ENCODE data around the gene MVB12B. TPM values are rescaled to one million over a fixed set of nuclear protein-coding genes. Genes with fewer than 3 reads are reported as not detected.

The MVB12B gene
- total RNA-seq, 1 experiment from 2014 or later = 5.8 TPM

DNA sequence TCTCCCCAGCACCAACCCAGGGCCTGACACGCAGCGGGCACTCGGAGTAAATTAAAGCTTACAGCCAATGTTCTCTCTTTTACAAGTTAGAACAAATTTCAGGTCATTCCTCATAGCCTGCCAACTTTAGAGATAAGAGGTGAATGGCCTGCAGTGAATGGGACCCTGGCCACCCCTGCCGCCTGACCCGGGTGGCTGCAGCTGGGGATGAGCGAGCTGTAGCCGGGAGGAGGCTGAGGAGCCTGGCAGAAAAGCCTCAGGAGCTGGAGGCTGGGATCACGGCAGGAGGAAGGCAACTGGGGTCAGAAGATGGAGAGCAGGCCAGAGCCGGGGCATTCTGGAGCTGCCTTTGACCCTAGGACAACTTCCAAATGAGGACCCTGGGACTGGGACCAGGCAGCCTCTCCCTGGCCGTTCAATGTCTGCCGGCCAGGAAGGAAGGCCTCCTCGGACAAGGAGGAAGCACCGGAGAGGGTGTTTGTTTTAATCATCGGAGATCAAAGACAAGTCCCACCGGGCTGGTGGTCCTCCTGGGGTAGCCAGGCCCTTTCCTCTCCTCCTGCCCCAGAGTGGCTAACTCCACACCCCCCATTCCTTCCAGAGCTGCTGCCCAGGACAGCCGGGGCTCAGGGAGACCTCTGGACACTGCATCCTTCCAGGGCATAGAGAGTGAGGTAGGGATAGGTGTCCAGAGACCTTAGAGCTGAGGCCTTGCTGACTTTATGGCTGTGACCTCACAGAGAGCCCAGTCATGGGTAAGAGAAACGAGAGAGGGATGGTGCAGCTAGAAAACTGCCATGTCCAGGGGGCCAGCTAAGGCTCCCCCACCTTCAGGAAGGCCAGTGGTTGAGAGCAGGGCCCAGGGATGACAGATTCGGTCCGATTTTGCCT lies 199.8 kb downstream of the MVB12B start:
- Histone ChIP-seq H3K4me2 (ENCODE audit: insufficient read depth, insufficient read length, low read length) (no peak overlapping the region), H2AFZ (ENCODE audit: low read length) (no peak overlapping the region), H2BK5ac (ENCODE audit: insufficient read length, low read length) (no peak overlapping the region), H2BK120ac (ENCODE audit: low read depth, low read length, poor library complexity, severe bottlenecking) (no peak overlapping the region), H3K18ac (ENCODE audit: insufficient read length, low read depth, low read length) (no peak overlapping the region), H3K79me2 (ENCODE audit: insufficient read depth, low read length) (no peaks in the 10 kb centered on the region), H3K4me1 (ENCODE audit: insufficient read depth, low read length) (0 out of 2 replicates have a peak, but pooled peaks cover 3% of the 10 kb centered on the region), H3K56ac (ENCODE audit: insufficient read length, low read depth, low read length) (no peak overlapping the region), H3K23me2 (ENCODE audit: insufficient read length, low read depth, low read length, poor library complexity, severe bottlenecking) (no peaks in the 10 kb centered on the region), H2BK15ac (ENCODE audit: low read depth, low read length) (no peak overlapping the region), H2BK20ac (ENCODE audit: low read depth, low read length, poor library complexity, severe bottlenecking) (no peak overlapping the region), H4K20me1 (ENCODE audit: control insufficient read depth, insufficient read depth, insufficient read length) (no peaks in the 10 kb centered on the region), H2BK12ac (ENCODE audit: insufficient read length, low read depth, low read length) (no peak overlapping the region), H3K9me3 (ENCODE audit: control insufficient read depth, low read depth, low read length) (no peaks in the 10 kb centered on the region), H3K9ac (ENCODE audit: extremely low read depth, insufficient read length, low read length) (no peak overlapping the region), H3K4ac (ENCODE audit: low read depth, low read length) (no peak overlapping the region), H4K5ac (ENCODE audit: insufficient read length, low read depth, low read length) (no peak overlapping the region), H2AK5ac (ENCODE audit: insufficient read length, low read length) (no peak overlapping the region), H4K8ac (replicated peaks; ENCODE audit: insufficient read length, low read depth, low read length) (no peak overlapping the region), H3K79me1 (ENCODE audit: insufficient read depth, low read depth, low read length, poor library complexity, severe bottlenecking) (no peaks in the 10 kb centered on the region), H3K14ac (ENCODE audit: insufficient read depth, low read length) (no peak overlapping the region), H3T11ph (ENCODE audit: low read length) (no peak overlapping the region), H3K27ac (ENCODE audit: insufficient read length, low read depth, low read length) (no peak overlapping the region), H3K27me3 (ENCODE audit: insufficient read depth, low read length) (no peaks in the 10 kb centered on the region), H4K91ac (ENCODE audit: insufficient read length, low read depth, low read length) (no peak overlapping the region), H3K23ac (ENCODE audit: insufficient read length, low read depth, low read length) (no peak overlapping the region)
- no peak overlapping the region; a peak in 2 of 7 replicates for H3K27ac Mint-ChIP-seq
- H3K9me3 Mint-ChIP-seq = no peaks in the 10 kb centered on the region
- H3K27me3 Mint-ChIP-seq (ENCODE audit: low read depth) = peaks cover 22% of the 10 kb centered on the region
- peaks cover 31 to 44% of the 10 kb centered on the region in 2 experiments for H3K4me1 Mint-ChIP-seq
- no peak for DNase-seq
- TF ChIP-seq CTCF (conservative IDR thresholded peaks at IDR 0.05) = no peak
- no peak overlapping the region for H3K4me3 Mint-ChIP-seq
- no peaks in the 10 kb centered on the region; a peak in 1 of 7 replicates for H3K36me3 Mint-ChIP-seq (ENCODE audit: insufficient read depth in 1 of 3, low read depth in 3 of 3)
- no CpG with 5 or more reads among the region's 19 CpGs for WGBS (ENCODE audit: extremely low coverage, insufficient read length, low lambda C conversion rate)
